Hepatocyte (in vitro differentiated cells): ENCODE measurements around the gene HEMK1.

Experiments
- EZH2 ChIP-seq: fragments of 200-600 bp; sonication (generic); IDR thresholded peaks from 2 replicates; pipeline ENCODE4 v1.6.1; 2016; ENCODE audit warnings: antibody characterized with exemption, mild to moderate bottlenecking, borderline replicate concordance
- EZH2phosphoT487 ChIP-seq: fragments of 200-600 bp; sonication (generic); IDR thresholded peaks from one replicate; pipeline ENCODE4 v1.6.1; 2018; ENCODE audit warnings: antibody characterized with exemption, mild to moderate bottlenecking, low read depth, moderate library complexity; ENCODE audit not compliant: unreplicated experiment, severe bottlenecking
- TF ChIP-seq, protein P1 (sequence below): fragments of 200-600 bp; sonication (generic); IDR thresholded peaks from 2 replicates; pipeline ENCODE4 v1.5.1; 2016; ENCODE audit warnings: antibody characterized with exemption, mild to moderate bottlenecking; ENCODE audit not compliant: poor library complexity

DNA sequence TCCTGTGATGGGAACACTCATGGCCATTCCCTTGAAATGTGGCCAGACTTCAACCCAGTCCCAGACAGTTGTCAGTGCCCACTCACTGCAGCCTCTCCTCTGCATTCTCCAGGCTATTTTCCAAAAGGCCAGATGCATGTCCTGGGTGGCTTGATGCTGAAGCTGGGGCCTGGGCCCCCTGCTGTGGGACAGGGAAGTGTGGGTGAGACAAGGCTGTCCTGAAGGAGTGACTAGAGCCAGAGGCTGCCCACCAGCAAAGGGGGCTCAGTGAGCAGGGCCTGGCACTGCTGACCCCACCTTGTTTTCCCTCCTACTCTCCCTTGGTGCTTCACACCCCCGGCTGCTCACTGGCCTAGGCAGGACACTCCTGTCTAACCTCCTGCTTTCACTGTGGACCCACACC is 30.4 kb downstream of the HEMK1 start:
- TF ChIP-seq, protein P1, sequence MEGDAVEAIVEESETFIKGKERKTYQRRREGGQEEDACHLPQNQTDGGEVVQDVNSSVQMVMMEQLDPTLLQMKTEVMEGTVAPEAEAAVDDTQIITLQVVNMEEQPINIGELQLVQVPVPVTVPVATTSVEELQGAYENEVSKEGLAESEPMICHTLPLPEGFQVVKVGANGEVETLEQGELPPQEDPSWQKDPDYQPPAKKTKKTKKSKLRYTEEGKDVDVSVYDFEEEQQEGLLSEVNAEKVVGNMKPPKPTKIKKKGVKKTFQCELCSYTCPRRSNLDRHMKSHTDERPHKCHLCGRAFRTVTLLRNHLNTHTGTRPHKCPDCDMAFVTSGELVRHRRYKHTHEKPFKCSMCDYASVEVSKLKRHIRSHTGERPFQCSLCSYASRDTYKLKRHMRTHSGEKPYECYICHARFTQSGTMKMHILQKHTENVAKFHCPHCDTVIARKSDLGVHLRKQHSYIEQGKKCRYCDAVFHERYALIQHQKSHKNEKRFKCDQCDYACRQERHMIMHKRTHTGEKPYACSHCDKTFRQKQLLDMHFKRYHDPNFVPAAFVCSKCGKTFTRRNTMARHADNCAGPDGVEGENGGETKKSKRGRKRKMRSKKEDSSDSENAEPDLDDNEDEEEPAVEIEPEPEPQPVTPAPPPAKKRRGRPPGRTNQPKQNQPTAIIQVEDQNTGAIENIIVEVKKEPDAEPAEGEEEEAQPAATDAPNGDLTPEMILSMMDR, result no peak
- TF ChIP-seq EZH2 (no peak), EZH2phosphoT487 (no peak)
